A673 (cell line): Measurements from ENCODE around the gene GRHL1. TPM values are rescaled to one million over a fixed set of nuclear protein-coding genes. Genes with fewer than 3 reads are reported as not detected.
"Not testable (repeated sequence)": the region's sequence is repeated elsewhere in the genome, so short reads cannot be mapped to it uniquely, and the experiment has no call there.

Experiments
- BruUV-seq: library from RNA; stranded (reverse); fragments of 400-500 nt; replicated peaks from 2 replicates; lab custom pipeline; 2021; lab: Mats Ljungman, UMichigan
- CTCF ChIA-PET: fragments of 300-600 bp; sonication (Branson Sonifier 250); formaldehyde crosslinking; loops from one replicate; lab custom pipeline; 2022; ENCODE audit warnings: antibody characterized with exemption; lab: Charles Lee
- POLR2A ChIA-PET: fragments of 300-600 bp; sonication (Branson Sonifier 250); formaldehyde crosslinking; loops from one replicate; lab custom pipeline; 2022; ENCODE audit warnings: antibody characterized with exemption; ENCODE audit not compliant: low non-redundant PET; lab: Charles Lee
- DNase-seq: peaks from one replicate; pipeline ENCODE4 v3.0.0-alpha.2; 2015; ENCODE audit warnings: low spot score
- H3K27ac ChIP-seq: fragments of 200-600 bp; sonication (generic); 2 replicates; pipeline ENCODE4 v1.5.1; 2016; ENCODE audit warnings: mixed run types, low read depth, mild to moderate bottlenecking, mixed read lengths, antibody characterized with exemption, low read length; ENCODE audit not compliant: poor library complexity, severe bottlenecking
- H3K27me3 ChIP-seq: fragments of 200-600 bp; sonication (generic); replicated peaks from 2 replicates; pipeline ENCODE4 v1.6.1; 2017; ENCODE audit warnings: mixed run types, low read depth, mild to moderate bottlenecking, mixed read lengths, antibody characterized with exemption, low read length; ENCODE audit not compliant: insufficient read depth, poor library complexity
- H3K36me3 ChIP-seq: fragments of 200-600 bp; sonication (generic); 2 replicates; pipeline ENCODE4 v1.6.1; 2016; ENCODE audit warnings: mixed run types, mild to moderate bottlenecking, mixed read lengths, antibody characterized with exemption, low read length; ENCODE audit not compliant: insufficient read depth, poor library complexity, severe bottlenecking
- H3K4me1 ChIP-seq: fragments of 200-600 bp; sonication (generic); 2 replicates; pipeline ENCODE4 v1.6.1; 2017; ENCODE audit warnings: mixed run types, mild to moderate bottlenecking, mixed read lengths, antibody characterized with exemption, low read length; ENCODE audit not compliant: insufficient read depth, poor library complexity, severe bottlenecking
- H3K4me3 ChIP-seq: fragments of 200-600 bp; sonication (generic); 2 replicates; pipeline ENCODE4 v1.5.1; 2016; ENCODE audit warnings: low read depth, mixed run types, mild to moderate bottlenecking, mixed read lengths, low read length; ENCODE audit not compliant: poor library complexity, severe bottlenecking
- H3K9me3 ChIP-seq: fragments of 200-600 bp; sonication (generic); 2 replicates; pipeline ENCODE4 v1.6.1; 2016; ENCODE audit warnings: mixed run types, low read depth, mild to moderate bottlenecking, mixed read lengths, antibody characterized with exemption, low read length; ENCODE audit not compliant: poor library complexity, severe bottlenecking
- CTCF ChIP-seq: fragments of 300-800, 200-600 bp; sonication (generic); conservative IDR thresholded peaks from 2 replicates; pipeline ENCODE4 v1.5.1; 2017; ENCODE audit warnings: low read depth, mild to moderate bottlenecking, antibody characterized with exemption, low read length, moderate library complexity, mixed read lengths
- EZH2 ChIP-seq: fragments of 200-600 bp; sonication (generic); IDR thresholded peaks from 2 replicates; pipeline ENCODE4 v1.6.1; 2017; ENCODE audit warnings: borderline replicate concordance, low read depth, mild to moderate bottlenecking, mixed read lengths, antibody characterized with exemption, low read length; ENCODE audit not compliant: poor library complexity, severe bottlenecking
- intact Hi-C: fragments of 100-400 bp; cut with micrococcal nuclease; formaldehyde crosslinking; loops from one replicate; pipeline ENCODE4 v1.10.0; 2022; ENCODE audit not compliant: unreplicated experiment
- total RNA-seq: library from RNA; stranded (reverse); gene quantifications from 2 replicates; pipeline ENCODE4 v1.2.3, GENCODE V29; 2021

Gene GRHL1
- total RNA-seq, 1 experiment from 2014 or later, result 0.13 TPM

GRCh38 chr2:10030311-10030736, 78.8 kb downstream of the GRHL1 start:
- Histone ChIP-seq H3K4me1 (peaks cover 11% of the 10 kb centered on the region), H3K4me3 (no peak overlapping the region), H3K9me3 (no peaks in the 10 kb centered on the region), H3K27me3 (no peaks in the 10 kb centered on the region), H3K27ac (no peak overlapping the region), H3K36me3 (no peaks in the 10 kb centered on the region)
- BruUV-seq, result no TSS peak
- ChIA-PET CTCF (no interaction called here), POLR2A (no interaction called here)
- TF ChIP-seq EZH2 (no peak), CTCF (no peak)
- intact Hi-C loops, result no loop called here
- DNase-seq, result no peak

GRCh38 chr2:10030798-10031197, 79.3 kb downstream of the GRHL1 start:
- CTCF ChIA-PET, intact Hi-C loops: not testable (repeated sequence)

GRCh38 chr2:10031886-10032745, 80.6 kb downstream of the GRHL1 start:
- Histone ChIP-seq H3K27me3 (no peaks in the 10 kb centered on the region), H3K9me3 (no peaks in the 10 kb centered on the region), H3K36me3 (no peaks in the 10 kb centered on the region), H3K27ac (no peak overlapping the region), H3K4me3 (no peak overlapping the region), H3K4me1 (peaks cover 11% of the 10 kb centered on the region)
- TF ChIP-seq EZH2 (no peak), CTCF (no peak)
- no TSS peak for BruUV-seq
- DNase-seq, result no peak
- intact Hi-C loops, result no loop called here
- POLR2A ChIA-PET, result no interaction called here
- CTCF ChIA-PET, result no interaction called here

More at GRCh38 chr2:10030798-10031197, 79.3 kb downstream of the GRHL1 start:
- H3K27ac ChIP-seq, DNase-seq, H3K27me3 ChIP-seq, H3K4me3 ChIP-seq, H3K9me3 ChIP-seq, POLR2A ChIA-PET, H3K36me3 ChIP-seq, BruUV-seq: not testable (repeated sequence)
- peaks cover 11% of the 10 kb centered on the region for H3K4me1 ChIP-seq
